Activated T-helper 2 cell treated with anti-CD3 and anti-CD28 coated beads, Interferon-gamma antibody, Interleukin-2, Interleukin-4, amounts not matched to agents 10 μg/mL and 5 μg/mL and 100 μg/mL, durations not matched to agents 14 hours and 24 hours and 36 hours (primary cell): ENCODE data around the gene APC2. TPM values are rescaled to one million over a fixed set of nuclear protein-coding genes. Genes with fewer than 3 reads are reported as not detected.
A peak's percentile ranks its signal among the peaks of the same experiment; 100 is the strongest.

ENCODE experiments used
- DNase-seq: peaks from one replicate; pipeline ENCODE4 v3.0.0; 2021; ENCODE audit warnings: low spot score
- H3K27ac Mint-ChIP-seq: one replicate; pipeline ENCODE4 v1.8.0; 2021; ENCODE audit warnings: mixed read lengths
- H3K27me3 Mint-ChIP-seq: one replicate; pipeline ENCODE4 v1.8.0; 2021; ENCODE audit warnings: low read depth, mixed read lengths
- H3K36me3 Mint-ChIP-seq: one replicate; pipeline ENCODE4 v1.8.0; 2021; ENCODE audit warnings: low read depth, mixed read lengths
- H3K4me1 Mint-ChIP-seq: one replicate; pipeline ENCODE4 v1.8.0; 2021; ENCODE audit warnings: low read depth, mixed read lengths
- H3K4me3 Mint-ChIP-seq: one replicate; pipeline ENCODE4 v1.8.0; 2021; ENCODE audit warnings: low read depth, mild to moderate bottlenecking, moderate library complexity, mixed read lengths
- H3K9me3 Mint-ChIP-seq: one replicate; pipeline ENCODE4 v1.8.0; 2021; ENCODE audit warnings: mixed read lengths
- intact Hi-C: fragments of 100-400 bp; cut with micrococcal nuclease; formaldehyde crosslinking; loops from one replicate; pipeline ENCODE4 v1.15.1; 2023
- total RNA-seq: library from RNA; stranded (reverse); gene quantifications from 2 replicates; pipeline ENCODE4 v1.2.3, GENCODE V29; 2022

The APC2 gene
- total RNA-seq, 1 donor from 2014 or later: 0.21 TPM

GRCh38 chr19:1481893-1482360, 32.0 kb downstream of the APC2 start:
- Mint-ChIP-seq H3K4me3 (no peak overlapping the region), H3K27me3 (no peaks in the 10 kb centered on the region), H3K27ac (no peak overlapping the region), H3K9me3 (no peaks in the 10 kb centered on the region), H3K4me1 (peaks cover 5% of the 10 kb centered on the region), H3K36me3 (peaks cover 9% of the 10 kb centered on the region)
- no peak for DNase-seq
- intact Hi-C loops: no loop called here

GRCh38 chr19:1482361-1483130, 32.6 kb downstream of the APC2 start:
- intact Hi-C loops: no loop called here
- Mint-ChIP-seq H3K9me3 (no peaks in the 10 kb centered on the region), H3K27ac (no peak overlapping the region), H3K27me3 (no peaks in the 10 kb centered on the region), H3K36me3 (peaks cover 4% of the 10 kb centered on the region), H3K4me1 (peaks cover 3% of the 10 kb centered on the region), H3K4me3 (no peak overlapping the region)
- no peak for DNase-seq

GRCh38 chr19:1483131-1483978, 33.4 kb downstream of the APC2 start:
- Mint-ChIP-seq H3K4me3 (no peak overlapping the region), H3K4me1 (peaks cover 3% of the 10 kb centered on the region), H3K27me3 (no peaks in the 10 kb centered on the region), H3K27ac (no peak overlapping the region), H3K36me3 (peaks cover 3% of the 10 kb centered on the region), H3K9me3 (no peaks in the 10 kb centered on the region)
- DNase-seq: no peak
- intact Hi-C loops: no loop called here

- Mint-ChIP-seq H3K9me3 (no peaks in the 10 kb centered on the region), H3K36me3 (peaks cover 2% of the 10 kb centered on the region), H3K4me1 (peaks cover 2% of the 10 kb centered on the region), H3K4me3 (no peak overlapping the region), H3K27ac (no peak overlapping the region), H3K27me3 (no peaks in the 10 kb centered on the region)
- no peak for DNase-seq
- intact Hi-C loops: no loop called here
Observed at GRCh38 chr19:1483979-1484428, 34.1 kb downstream of the APC2 start.

GRCh38 chr19:1486720-1487575, 37.0 kb downstream of the APC2 start:
- H3K36me3 Mint-ChIP-seq: no peaks in the 10 kb centered on the region
- H3K4me3 Mint-ChIP-seq: no peak overlapping the region
- H3K27ac Mint-ChIP-seq: no peak overlapping the region
- no peak for DNase-seq
- intact Hi-C loops: no loop called here
- H3K9me3 Mint-ChIP-seq: no peaks in the 10 kb centered on the region
- peaks cover 11% of the 10 kb centered on the region for H3K4me1 Mint-ChIP-seq
- peaks cover 4% of the 10 kb centered on the region for H3K27me3 Mint-ChIP-seq

- Mint-ChIP-seq H3K27me3 (peaks cover 9% of the 10 kb centered on the region), H3K9me3 (no peaks in the 10 kb centered on the region), H3K4me1 (peaks cover 11% of the 10 kb centered on the region), H3K4me3 (no peak overlapping the region), H3K36me3 (no peaks in the 10 kb centered on the region), H3K27ac (no peak overlapping the region)
- intact Hi-C loops: no loop called here
- no peak for DNase-seq
Observed at GRCh38 chr19:1487576-1488281, 37.8 kb downstream of the APC2 start.

- H3K36me3 Mint-ChIP-seq: no peaks in the 10 kb centered on the region
- no peak for DNase-seq
- no peaks in the 10 kb centered on the region for H3K9me3 Mint-ChIP-seq
- H3K4me1 Mint-ChIP-seq: peaks cover 11% of the 10 kb centered on the region
- H3K4me3 Mint-ChIP-seq: no peak overlapping the region
- peaks cover 9% of the 10 kb centered on the region for H3K27me3 Mint-ChIP-seq
- no peak overlapping the region for H3K27ac Mint-ChIP-seq
- intact Hi-C loops: no loop called here
Observed at GRCh38 chr19:1488282-1488601, 38.3 kb downstream of the APC2 start.

GRCh38 chr19:1489463-1490310, 39.8 kb downstream of the APC2 start:
- no peak for DNase-seq
- H3K36me3 Mint-ChIP-seq: no peaks in the 10 kb centered on the region
- peaks cover 11% of the 10 kb centered on the region for H3K4me1 Mint-ChIP-seq
- H3K27ac Mint-ChIP-seq: no peak overlapping the region
- H3K27me3 Mint-ChIP-seq: peaks cover 9% of the 10 kb centered on the region
- intact Hi-C loops: loop anchor here (1.0 kb wide), 2 partner anchors 10 to 323 kb away; partner anchors contain the start of genes ATP8B3 and C19orf25
- H3K9me3 Mint-ChIP-seq: no peaks in the 10 kb centered on the region
- peak overlapping the region; percentile 58 for H3K4me3 Mint-ChIP-seq

- H3K9me3 Mint-ChIP-seq: no peaks in the 10 kb centered on the region
- no peaks in the 10 kb centered on the region for H3K36me3 Mint-ChIP-seq
- peak within 1 kb of the TSS; percentile 81 for H3K4me3 Mint-ChIP-seq
- peak; percentile 96 for DNase-seq
- H3K4me1 Mint-ChIP-seq: peaks cover 11% of the 10 kb centered on the region
- peaks cover 9% of the 10 kb centered on the region for H3K27me3 Mint-ChIP-seq
- H3K27ac Mint-ChIP-seq: peak within 1 kb of the TSS; percentile 81
- intact Hi-C loops: loop anchor here (1.0 kb wide), 2 partner anchors 11 to 322 kb away; partner anchors contain the start of genes ATP8B3 and C19orf25
Observed at GRCh38 chr19:1490311-1491113, 40.6 kb downstream of the APC2 start, which contains the start of gene PCSK4. PCSK4 (minus strand) TSS chr19:1490350; CDS start chr19:1490346, 4 bp downstream.

GRCh38 chr19:1491114-1491848, 41.4 kb downstream of the APC2 start, which contains the start of gene REEP6:
REEP6 (plus strand) TSS chr19:1491181; CDS start chr19:1491270, 89 bp downstream.
- peak within 1 kb of the TSS; percentile 81 for H3K4me3 Mint-ChIP-seq
- H3K27me3 Mint-ChIP-seq: peaks cover 9% of the 10 kb centered on the region
- H3K4me1 Mint-ChIP-seq: peaks cover 11% of the 10 kb centered on the region
- H3K9me3 Mint-ChIP-seq: no peaks in the 10 kb centered on the region
- DNase-seq: no peak
- H3K36me3 Mint-ChIP-seq: no peaks in the 10 kb centered on the region
- peak within 1 kb of the TSS; percentile 81 for H3K27ac Mint-ChIP-seq
- intact Hi-C loops: no loop called here
